Body of pancreas (tissue), 4 donors: Measurements from ENCODE around the gene SH3GL1.

Experiments used
- CTCF ChIP-seq, 7 experiments: fragments of 450-650 bp in 4 of 7; fragments of 200-600 bp in 3 of 7; sonication (generic) in 3 of 7; IDR thresholded peaks; one replicate each; pipeline ENCODE4 v1.5.1; 2016 to 2019; ENCODE audit warnings: antibody characterized with exemption in 7 of 7
- POLR2A ChIP-seq, 3 donors: fragments of 450-650 bp; IDR thresholded peaks; one replicate each; pipeline ENCODE4 v1.6.1; 2016; ENCODE audit warnings: antibody characterized with exemption in 3 of 3, mild to moderate bottlenecking in 2 of 3

DNA sequence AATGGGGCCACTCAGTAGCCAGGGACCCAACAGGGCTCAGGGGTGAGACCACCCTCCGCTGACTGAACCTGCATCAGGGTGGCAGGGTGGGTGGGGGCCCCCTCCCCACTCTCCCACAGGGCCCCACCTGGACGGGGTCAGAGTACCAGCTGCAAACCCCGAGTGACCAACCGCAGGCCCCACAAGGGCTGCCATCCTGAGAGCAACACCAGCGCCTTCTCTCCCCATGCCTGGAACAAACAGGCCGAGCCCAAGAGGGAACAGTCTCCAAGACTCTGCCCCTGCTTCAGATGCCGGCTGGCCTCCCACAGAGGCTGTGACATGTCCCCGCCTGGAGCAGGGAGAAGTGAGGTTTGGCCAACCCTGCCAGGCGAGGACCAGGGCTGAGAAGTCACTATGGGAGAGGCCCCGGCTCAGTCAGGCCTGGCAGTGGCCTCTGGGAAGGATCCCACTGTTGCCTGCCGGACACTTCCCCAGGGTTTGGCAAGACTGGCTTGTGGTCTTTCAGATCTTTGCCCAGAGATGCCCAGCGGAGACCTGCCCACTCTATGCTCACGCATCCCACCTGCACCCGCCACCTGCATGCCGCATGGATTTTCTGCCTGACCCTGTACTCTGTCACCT lies 29.8 kb downstream of the SH3GL1 start:
- TF ChIP-seq CTCF (IDR thresholded peaks at IDR 0.05) (no peak), POLR2A (IDR thresholded peaks at IDR 0.05) (no peak)
